HG02588 (cell line): ENCODE measurements around the gene HJURP.

ENCODE experiments used
- ATAC-seq: cut with Tn5 transposase; IDR thresholded peaks from one replicate; pipeline ENCODE4 v1.9.1; 2021; ENCODE audit warnings: mild to moderate bottlenecking, moderate library complexity; ENCODE audit not compliant: unreplicated experiment

The HJURP gene

DNA sequence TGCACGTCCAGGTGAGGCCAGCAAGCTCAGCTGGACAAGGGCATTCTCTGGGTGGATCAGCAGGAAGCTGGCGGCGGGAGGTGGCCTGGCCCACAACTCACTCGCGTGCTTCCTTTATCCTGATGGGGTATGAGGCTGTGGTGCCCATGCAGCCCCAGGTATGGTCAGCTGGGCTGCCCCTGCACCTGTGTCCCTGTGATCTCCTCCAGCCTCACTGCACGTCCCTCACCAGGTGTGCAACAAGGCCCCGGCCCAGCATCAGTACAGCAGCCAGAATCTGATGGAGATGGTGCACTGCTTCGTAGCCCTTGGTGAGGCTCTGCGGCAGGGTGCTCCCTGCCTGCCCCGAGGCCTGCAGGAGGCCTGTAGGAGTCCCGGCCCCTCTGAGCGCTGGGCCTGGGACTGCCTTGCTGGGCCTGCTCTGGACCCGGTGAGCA lies 58.6 kb downstream of the HJURP start:
- ATAC-seq = no peak

DNA sequence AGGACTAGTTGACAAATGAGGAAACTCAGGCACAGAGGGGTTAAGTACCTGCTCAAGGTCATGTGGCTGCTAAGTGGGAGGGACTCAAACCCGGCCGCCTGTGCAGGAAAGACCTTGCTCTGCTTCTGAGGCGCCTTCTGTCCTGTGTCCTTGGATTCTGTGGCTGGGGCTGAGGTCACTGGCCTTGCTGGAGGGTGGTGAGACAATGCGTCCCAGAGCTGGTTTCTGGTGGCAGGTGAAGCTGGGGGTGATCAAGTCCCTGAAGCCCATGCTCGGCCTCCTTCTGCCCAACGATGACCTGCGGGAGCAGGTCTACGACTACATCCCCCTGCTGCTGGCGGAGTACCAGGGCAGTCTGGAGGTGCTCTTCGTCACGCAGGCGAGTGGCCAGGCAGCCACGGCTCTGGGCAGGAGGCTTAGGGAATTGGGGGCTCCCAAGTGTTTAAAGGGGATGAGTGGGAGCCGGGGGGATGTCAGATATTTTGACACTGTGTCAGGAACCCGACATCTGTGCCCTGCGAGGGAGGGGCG lies 60.1 kb downstream of the HJURP start:
- no peak for ATAC-seq

DNA sequence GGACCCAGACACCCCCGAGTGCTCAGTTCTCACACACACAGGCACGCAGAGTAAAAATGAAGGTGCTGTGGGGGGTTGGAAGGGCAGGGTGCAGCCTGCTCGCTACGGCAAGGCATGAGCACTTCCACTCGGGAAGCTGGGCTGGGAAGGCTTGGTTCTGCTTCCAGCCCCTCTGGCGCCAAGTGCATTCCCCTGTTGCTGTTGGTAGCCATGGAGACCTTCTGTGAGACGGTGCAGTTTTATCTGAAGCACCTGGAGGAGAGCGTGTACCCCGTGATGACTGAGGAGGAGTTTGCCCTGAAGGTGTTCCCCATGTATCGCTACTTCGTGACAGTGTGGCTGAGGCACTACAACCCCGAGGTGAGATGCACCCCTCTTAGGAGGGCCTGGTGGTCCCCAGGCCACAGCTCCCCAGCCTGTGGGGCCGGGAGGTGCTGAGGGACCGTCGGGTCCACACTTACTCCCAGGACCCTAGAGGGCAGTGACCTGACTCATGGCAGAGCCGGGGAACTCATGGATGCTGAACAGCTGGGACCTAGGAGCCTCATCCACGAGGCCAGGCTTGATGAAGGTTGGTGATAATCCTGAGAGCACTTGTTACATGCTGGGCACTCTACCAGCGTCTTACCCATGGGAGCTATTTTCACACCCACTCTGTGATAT lies 60.7 kb downstream of the HJURP start:
- ATAC-seq = no peak

DNA sequence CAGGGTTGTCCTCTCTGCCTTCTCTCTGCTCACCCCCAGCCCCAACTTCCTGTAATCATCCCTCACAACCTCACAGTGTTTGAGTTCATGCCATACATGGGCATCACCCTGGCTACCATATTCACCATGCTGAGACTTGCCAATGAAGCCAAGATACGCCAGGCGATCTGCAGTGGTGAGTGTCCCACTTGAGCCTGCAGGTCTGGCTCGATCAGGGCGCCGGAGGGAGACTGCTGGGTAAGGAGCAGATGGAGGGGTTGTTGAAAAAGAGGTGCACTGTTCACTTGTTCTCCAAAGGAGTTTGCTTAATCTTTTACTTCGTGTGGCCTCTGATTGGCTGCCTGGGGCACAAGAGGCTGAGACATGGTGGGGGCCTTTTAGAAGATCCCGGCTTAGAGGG lies 61.6 kb downstream of the HJURP start:
- ATAC-seq = no peak

DNA sequence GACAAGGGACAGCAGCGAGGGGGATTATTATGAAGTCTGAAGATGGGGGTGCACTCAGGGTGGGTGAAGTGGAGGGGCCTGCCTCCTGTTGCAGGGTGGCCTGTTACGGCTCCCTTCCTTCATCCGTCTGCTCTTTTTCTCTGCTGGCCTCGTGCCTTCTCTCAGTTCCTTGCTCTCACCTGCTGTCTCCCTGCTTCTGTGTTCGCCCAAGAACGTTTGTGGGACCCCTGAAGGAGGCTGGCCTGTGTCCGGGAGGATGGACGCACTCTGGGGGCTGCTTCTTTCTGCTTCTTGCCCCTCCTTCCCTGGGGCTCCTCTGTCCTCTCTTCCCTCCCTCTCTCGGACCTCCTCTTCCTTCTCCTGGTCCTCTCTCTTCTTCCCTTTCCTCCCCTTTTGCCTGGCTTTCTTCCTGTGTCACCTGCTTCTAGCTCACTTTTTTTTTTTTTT lies 62.4 kb downstream of the HJURP start:
- ATAC-seq = no peak

DNA sequence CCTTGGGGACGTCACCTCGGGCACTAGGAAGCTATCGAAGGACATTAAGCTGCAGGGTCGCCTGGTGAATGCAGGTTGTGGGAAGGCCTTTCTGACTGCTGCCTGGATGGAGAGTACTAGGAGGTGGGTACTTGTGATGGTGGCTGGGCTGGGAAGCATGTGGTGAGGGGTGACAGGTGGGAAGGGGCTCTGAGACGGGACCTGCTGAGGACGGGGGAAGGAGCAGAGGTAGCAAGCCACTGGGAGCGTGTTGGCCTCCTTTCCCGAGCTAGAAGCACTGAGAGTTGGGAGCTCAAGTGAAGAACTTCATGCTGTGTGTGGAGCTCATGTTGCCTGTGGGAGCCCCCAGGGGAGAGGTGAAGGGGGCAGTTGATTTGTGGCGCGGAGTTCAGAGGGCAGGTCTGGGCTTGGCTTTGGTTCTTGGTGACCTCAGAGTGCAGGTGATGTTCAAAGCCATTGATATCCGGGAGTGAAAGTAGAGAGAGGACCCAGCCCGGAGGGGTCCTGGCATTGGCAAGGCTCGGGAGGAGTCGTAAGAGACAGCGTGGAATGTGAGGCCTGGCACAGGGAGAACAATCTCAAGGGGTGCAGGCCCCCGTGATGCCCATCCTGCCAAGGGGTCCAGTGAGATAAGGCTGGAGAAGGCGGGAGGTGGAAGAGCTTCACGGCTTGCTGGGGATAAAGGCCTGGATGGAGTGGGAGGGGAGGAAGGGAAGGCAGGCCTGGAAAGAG lies 63.0 kb downstream of the HJURP start:
- ATAC-seq = no peak

DNA sequence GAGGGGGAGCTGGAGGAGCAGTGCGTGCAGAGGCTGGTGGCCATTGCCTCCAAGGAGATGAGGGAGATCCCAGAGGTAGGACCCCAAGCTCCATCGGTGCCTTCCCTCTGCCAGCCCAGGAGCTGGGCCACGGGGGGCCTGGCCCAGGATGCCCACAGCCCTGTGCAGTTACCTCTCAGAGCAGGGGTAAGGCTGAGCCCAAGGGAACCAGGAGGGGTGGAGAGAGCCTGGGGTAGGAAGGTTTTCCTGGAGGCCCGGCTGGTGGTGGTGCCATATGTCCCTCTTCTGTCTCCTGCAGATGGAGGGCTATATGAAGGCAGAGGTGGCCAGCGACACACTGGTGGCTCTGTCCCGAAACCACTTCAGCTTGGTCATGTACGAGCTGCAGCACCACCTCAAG lies 64.8 kb downstream of the HJURP start:
- ATAC-seq = no peak
